MM.1S (cell line): ENCODE data around the gene RHOBTB1.

Experiments used
- CTCF ChIP-seq: fragments of 300-600 bp; sonication (generic); IDR thresholded peaks from 2 replicates; pipeline ENCODE4 v1.5.1; 2016; ENCODE audit warnings: antibody characterized with exemption, low read length, mixed read lengths
- EZH2 ChIP-seq: fragments of 300-600 bp; sonication (generic); optimal IDR thresholded peaks from 2 replicates; pipeline ENCODE3; 2017; ENCODE audit warnings: low read depth, mild to moderate bottlenecking, antibody characterized with exemption, low read length, mixed read lengths

DNA sequence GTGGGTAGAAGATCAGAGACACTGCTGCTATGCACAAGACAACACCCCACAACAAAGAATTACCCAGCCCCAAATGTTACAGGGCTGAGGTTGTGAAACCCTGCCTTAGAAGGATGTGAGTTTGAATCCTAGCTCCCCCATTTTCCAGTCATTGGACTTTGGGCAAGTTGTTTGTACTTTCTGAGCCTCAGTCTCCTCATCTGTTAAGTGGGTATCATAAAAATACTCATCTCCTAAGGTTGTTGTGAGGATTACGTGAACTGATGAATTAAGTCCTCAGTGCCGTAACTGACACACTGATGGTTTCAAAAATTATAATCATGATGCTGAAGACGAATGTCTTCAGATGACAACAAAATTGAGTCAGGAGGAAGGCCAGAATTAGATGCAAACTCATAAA is 30.3 kb downstream of the RHOBTB1 start:
- TF ChIP-seq CTCF (no peak), EZH2 (no peak)
